Testis (tissue), 3 donors: ENCODE data around the gene PKD2L1. TPM values are rescaled to one million over a fixed set of nuclear protein-coding genes. Genes with fewer than 3 reads are reported as not detected.

Experiments used
- DNase-seq: peaks from one replicate; pipeline ENCODE4 v3.0.0-alpha.2; 2019
- H3K27ac ChIP-seq, 2 donors: fragments of 200-600 bp; sonication (generic); one replicate each; pipeline ENCODE4 v1.5.1; 2019
- H3K27me3 ChIP-seq: fragments of 200-600 bp; sonication (generic); one replicate; pipeline ENCODE4 v1.5.1; 2019
- H3K36me3 ChIP-seq: fragments of 200-600 bp; sonication (generic); one replicate; pipeline ENCODE4 v1.5.1; 2017; ENCODE audit warnings: low read depth; ENCODE audit errors: missing control alignments
- H3K4me1 ChIP-seq: fragments of 200-600 bp; sonication (generic); one replicate; pipeline ENCODE4 v1.5.1; 2019
- H3K4me3 ChIP-seq, 2 donors: fragments of 200-600 bp; sonication (generic); one replicate each; pipeline ENCODE4 v1.5.1; 2017 to 2019
- H3K9me3 ChIP-seq: fragments of 200-600 bp; sonication (generic); one replicate; pipeline ENCODE4 v1.5.1; 2017
- POLR2A ChIP-seq: fragments of 450-650 bp; IDR thresholded peaks from one replicate; pipeline ENCODE4 v1.6.1; 2017; ENCODE audit warnings: antibody characterized with exemption, mild to moderate bottlenecking, moderate library complexity
- WGBS, 2 donors: methylation state at CpG; one replicate each; pipeline ENCODE4 v1.1.5; 2018; 5-methylcytosine and 5-hydroxymethylcytosine counted together
- intact Hi-C: fragments of 100-400 bp; cut with DNase I; formaldehyde crosslinking; loops from one replicate; pipeline ENCODE4 v1.15.1; 2023; ENCODE audit warnings: low total_unique reads
- polyA plus RNA-seq: library from polyadenylated mRNA; stranded (reverse); fragments of 350-450 nt; fragmentation: Illumina TruSeq; extraction: RNeasy Lipid Tissue Mini Kit (QIAGEN cat#74804); gene quantifications from one replicate; pipeline ENCODE4 v1.2.3, GENCODE V29; 2014; ENCODE audit warnings: low read depth, low replicate concordance; ENCODE audit not compliant: insufficient read depth
- total RNA-seq, 2 donors: library from RNA; depleted of rRNA; stranded (reverse); fragments of >200 nt; gene quantifications; one replicate each; pipeline ENCODE4 v1.2.3, GENCODE V29; 2016
- TF ChIP-seq, protein P1 (sequence below), 3 experiments: fragments of 450-650 bp in 2 of 3; fragments of 200-600 bp in 1 of 3; sonication (generic) in 1 of 3; IDR thresholded peaks; one replicate each; pipeline ENCODE4 v1.5.1; 2016 to 2019; ENCODE audit warnings: antibody characterized with exemption in 3 of 3, mild to moderate bottlenecking in 2 of 3, moderate library complexity in 1 of 3

The PKD2L1 gene
- total and polyA plus RNA-seq, 3 donors from 2014 or later = 0.99 to 4.7 (median 1.6) TPM

GRCh38 chr10:100338434-100339036 is 8.5 kb upstream of the PKD2L1 start:
- H3K4me3 ChIP-seq = no peak overlapping the region
- TF ChIP-seq POLR2A = no peak
- TF ChIP-seq, protein P1, sequence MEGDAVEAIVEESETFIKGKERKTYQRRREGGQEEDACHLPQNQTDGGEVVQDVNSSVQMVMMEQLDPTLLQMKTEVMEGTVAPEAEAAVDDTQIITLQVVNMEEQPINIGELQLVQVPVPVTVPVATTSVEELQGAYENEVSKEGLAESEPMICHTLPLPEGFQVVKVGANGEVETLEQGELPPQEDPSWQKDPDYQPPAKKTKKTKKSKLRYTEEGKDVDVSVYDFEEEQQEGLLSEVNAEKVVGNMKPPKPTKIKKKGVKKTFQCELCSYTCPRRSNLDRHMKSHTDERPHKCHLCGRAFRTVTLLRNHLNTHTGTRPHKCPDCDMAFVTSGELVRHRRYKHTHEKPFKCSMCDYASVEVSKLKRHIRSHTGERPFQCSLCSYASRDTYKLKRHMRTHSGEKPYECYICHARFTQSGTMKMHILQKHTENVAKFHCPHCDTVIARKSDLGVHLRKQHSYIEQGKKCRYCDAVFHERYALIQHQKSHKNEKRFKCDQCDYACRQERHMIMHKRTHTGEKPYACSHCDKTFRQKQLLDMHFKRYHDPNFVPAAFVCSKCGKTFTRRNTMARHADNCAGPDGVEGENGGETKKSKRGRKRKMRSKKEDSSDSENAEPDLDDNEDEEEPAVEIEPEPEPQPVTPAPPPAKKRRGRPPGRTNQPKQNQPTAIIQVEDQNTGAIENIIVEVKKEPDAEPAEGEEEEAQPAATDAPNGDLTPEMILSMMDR (IDR thresholded peaks at IDR 0.05) = peak; percentile 76 to 87 (median 78)
- WGBS, 2 donors = 70 to 72% methylated on average over 4 of the region's 4 CpGs
- intact Hi-C loops = no loop called here
- no peak overlapping the region for H3K27ac ChIP-seq
- H3K36me3 ChIP-seq = no peaks in the 10 kb centered on the region
- peak; percentile 85 for DNase-seq
- no peaks in the 10 kb centered on the region for H3K27me3 ChIP-seq
- H3K9me3 ChIP-seq = no peaks in the 10 kb centered on the region
- H3K4me1 ChIP-seq = no peaks in the 10 kb centered on the region

GRCh38 chr10:100334762-100335161 is 4.7 kb upstream of the PKD2L1 start:
- no peaks in the 10 kb centered on the region for H3K27me3 ChIP-seq
- DNase-seq = no peak
- WGBS, 2 donors = 81 to 84% methylated on average over 9 of the region's 9 CpGs
- TF ChIP-seq, protein P1 (IDR thresholded peaks at IDR 0.05) = no peak
- no peak for TF ChIP-seq POLR2A
- H3K4me1 ChIP-seq = no peaks in the 10 kb centered on the region
- intact Hi-C loops = no loop called here
- no peak overlapping the region for H3K4me3 ChIP-seq
- H3K36me3 ChIP-seq = no peaks in the 10 kb centered on the region
- no peak overlapping the region for H3K27ac ChIP-seq
- no peaks in the 10 kb centered on the region for H3K9me3 ChIP-seq

GRCh38 chr10:100333661-100334440 is 3.8 kb upstream of the PKD2L1 start:
- no peak for DNase-seq
- H3K9me3 ChIP-seq = no peaks in the 10 kb centered on the region
- intact Hi-C loops = no loop called here
- no peak for TF ChIP-seq POLR2A
- TF ChIP-seq, protein P1 (IDR thresholded peaks at IDR 0.05) = no peak
- H3K4me1 ChIP-seq = no peaks in the 10 kb centered on the region
- no peaks in the 10 kb centered on the region for H3K36me3 ChIP-seq
- H3K27ac ChIP-seq = no peak overlapping the region
- 78 to 94% methylated on average over 2 of the region's 2 CpGs for WGBS, 2 donors
- no peaks in the 10 kb centered on the region for H3K27me3 ChIP-seq
- no peak overlapping the region for H3K4me3 ChIP-seq

- Histone ChIP-seq H3K4me1 (no peaks in the 10 kb centered on the region), H3K4me3 (no peak overlapping the region), H3K27ac (no peak overlapping the region), H3K27me3 (no peaks in the 10 kb centered on the region), H3K9me3 (no peaks in the 10 kb centered on the region), H3K36me3 (no peaks in the 10 kb centered on the region)
- 71 to 74% methylated on average over 4 of the region's 4 CpGs for WGBS, 2 donors
- DNase-seq = no peak
- TF ChIP-seq, protein P1 (IDR thresholded peaks at IDR 0.05) = no peak
- no peak for TF ChIP-seq POLR2A
- intact Hi-C loops = no loop called here
These were observed 3.1 kb upstream of the PKD2L1 start for GRCh38 chr10:100333106-100333505.
